ENCODE measurements around the gene CPA2.

Gene CPA2

DNA sequence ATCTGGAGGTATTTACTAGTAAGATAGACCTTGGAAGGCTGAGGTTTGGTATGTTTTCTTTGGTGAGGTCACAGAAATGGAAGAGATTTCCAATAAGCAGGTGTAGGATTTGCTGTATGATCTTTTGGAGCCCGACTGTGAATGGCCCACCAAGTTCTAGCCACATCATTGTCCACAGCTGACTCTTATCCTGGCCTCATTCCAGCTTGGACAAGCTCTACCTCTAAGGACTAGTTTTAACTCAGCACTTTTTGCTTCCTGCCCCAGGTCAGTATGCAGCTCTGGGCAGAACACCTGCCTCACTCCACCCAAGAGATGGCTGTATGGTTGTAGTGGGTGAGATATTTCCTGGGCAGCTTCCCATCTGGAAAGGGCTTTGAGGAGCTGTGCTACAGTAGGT lies 20.2 kb downstream of the CPA2 start:
- TF ChIP-seq, protein P1, sequence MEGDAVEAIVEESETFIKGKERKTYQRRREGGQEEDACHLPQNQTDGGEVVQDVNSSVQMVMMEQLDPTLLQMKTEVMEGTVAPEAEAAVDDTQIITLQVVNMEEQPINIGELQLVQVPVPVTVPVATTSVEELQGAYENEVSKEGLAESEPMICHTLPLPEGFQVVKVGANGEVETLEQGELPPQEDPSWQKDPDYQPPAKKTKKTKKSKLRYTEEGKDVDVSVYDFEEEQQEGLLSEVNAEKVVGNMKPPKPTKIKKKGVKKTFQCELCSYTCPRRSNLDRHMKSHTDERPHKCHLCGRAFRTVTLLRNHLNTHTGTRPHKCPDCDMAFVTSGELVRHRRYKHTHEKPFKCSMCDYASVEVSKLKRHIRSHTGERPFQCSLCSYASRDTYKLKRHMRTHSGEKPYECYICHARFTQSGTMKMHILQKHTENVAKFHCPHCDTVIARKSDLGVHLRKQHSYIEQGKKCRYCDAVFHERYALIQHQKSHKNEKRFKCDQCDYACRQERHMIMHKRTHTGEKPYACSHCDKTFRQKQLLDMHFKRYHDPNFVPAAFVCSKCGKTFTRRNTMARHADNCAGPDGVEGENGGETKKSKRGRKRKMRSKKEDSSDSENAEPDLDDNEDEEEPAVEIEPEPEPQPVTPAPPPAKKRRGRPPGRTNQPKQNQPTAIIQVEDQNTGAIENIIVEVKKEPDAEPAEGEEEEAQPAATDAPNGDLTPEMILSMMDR (IDR thresholded peaks at IDR 0.05; ENCODE audit: low read depth, low read length, missing control alignments), result no peak

DNA sequence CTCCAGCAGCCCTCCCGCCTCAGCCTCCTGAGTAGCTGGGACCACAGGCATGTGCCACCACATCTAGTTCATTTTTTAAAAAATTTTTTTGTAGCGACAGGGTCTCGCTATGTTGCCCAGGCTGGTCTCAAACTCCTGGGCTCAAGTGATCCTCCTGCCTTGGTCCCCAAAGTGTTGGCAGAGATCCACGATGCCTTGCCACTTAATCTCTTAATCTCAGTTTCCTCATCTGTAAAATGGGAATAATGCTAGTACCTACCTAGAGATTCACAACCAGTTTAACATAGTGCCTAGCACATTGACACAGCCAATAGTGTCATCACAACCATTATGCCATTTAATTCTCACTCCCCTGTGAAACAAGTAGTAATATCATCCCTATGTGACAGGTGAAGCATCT lies 21.5 kb downstream of the CPA2 start:
- no peak overlapping the region for H3K4me3 ChIP-seq (ENCODE audit: low read depth, low read length)
- TF ChIP-seq, protein P1 (IDR thresholded peaks at IDR 0.05; ENCODE audit: low read depth, low read length, missing control alignments), result no peak
- DNase-seq (ENCODE audit: low read depth), result no peak

More for the DNA sequence above, 20.2 kb downstream of the CPA2 start:
- H3K4me3 ChIP-seq (ENCODE audit: low read depth, low read length), result no peak overlapping the region
- no peak for DNase-seq (ENCODE audit: low read depth)

DNA sequence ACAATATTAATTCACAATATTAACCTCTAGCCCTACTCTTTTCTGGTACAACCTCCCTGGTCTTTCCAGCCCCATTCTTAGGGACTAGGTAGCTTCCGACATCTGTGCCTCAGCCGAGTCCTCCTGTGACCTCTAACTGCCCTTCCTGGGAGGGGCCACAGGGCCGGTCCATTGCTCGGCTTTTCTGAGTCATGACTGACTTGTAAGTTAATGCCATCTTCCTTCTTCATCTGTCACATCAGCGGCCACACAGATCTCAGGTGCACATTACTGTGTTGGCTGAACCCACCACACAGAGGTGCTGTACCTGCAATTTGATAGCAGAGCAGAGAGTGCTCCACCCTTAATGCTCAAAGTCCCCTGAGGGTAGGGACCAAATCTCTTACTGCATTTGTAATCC lies 22.2 kb downstream of the CPA2 start:
- no peak for DNase-seq (ENCODE audit: low read depth)
- TF ChIP-seq, protein P1 (IDR thresholded peaks at IDR 0.05; ENCODE audit: low read depth, low read length, missing control alignments), result no peak
- H3K4me3 ChIP-seq (ENCODE audit: low read depth, low read length), result no peak overlapping the region

DNA sequence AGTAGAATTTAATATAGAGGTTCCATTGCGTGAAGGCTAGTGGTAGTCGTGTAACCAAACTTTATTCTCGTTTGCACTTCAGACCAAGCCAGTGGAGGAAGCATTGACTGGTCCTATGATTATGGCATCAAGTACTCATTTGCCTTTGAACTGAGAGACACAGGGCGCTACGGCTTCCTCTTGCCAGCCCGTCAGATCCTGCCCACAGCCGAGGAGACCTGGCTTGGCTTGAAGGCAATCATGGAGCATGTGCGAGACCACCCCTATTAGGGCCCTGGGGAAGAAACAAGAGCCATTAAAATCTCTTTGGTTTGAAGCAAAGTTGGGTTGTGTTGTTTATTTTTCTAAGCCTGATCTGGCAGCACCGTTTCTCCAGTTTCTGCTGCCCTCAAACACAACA lies 22.8 kb downstream of the CPA2 start:
- DNase-seq (ENCODE audit: low read depth), result no peak
- H3K4me3 ChIP-seq (ENCODE audit: low read depth, low read length), result no peak overlapping the region
- TF ChIP-seq, protein P1 (IDR thresholded peaks at IDR 0.05; ENCODE audit: low read depth, low read length, missing control alignments), result no peak

DNA sequence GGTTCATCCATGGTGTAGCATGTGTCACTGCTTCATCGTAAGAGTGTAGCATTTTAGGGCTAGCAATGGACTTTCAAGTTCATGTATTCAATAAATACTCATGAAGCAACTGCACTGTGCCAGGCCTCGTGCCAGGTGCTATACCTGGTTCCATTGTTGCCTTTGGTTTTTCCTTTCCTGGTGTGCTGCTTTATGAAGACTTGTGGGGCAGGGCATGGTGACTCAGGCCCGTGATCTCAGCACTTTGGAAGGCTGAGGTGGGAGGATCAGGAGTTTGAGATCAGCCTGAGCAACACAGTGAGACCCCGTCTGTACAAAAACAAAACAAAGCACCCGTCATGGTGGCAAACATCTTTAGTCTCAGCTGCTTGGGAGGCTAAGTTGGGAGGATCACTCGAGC lies 24.1 kb downstream of the CPA2 start:
- no peak overlapping the region for H3K4me3 ChIP-seq (ENCODE audit: low read depth, low read length)
- DNase-seq (ENCODE audit: low read depth), result no peak
- TF ChIP-seq, protein P1 (IDR thresholded peaks at IDR 0.05; ENCODE audit: low read depth, low read length, missing control alignments), result no peak

DNA sequence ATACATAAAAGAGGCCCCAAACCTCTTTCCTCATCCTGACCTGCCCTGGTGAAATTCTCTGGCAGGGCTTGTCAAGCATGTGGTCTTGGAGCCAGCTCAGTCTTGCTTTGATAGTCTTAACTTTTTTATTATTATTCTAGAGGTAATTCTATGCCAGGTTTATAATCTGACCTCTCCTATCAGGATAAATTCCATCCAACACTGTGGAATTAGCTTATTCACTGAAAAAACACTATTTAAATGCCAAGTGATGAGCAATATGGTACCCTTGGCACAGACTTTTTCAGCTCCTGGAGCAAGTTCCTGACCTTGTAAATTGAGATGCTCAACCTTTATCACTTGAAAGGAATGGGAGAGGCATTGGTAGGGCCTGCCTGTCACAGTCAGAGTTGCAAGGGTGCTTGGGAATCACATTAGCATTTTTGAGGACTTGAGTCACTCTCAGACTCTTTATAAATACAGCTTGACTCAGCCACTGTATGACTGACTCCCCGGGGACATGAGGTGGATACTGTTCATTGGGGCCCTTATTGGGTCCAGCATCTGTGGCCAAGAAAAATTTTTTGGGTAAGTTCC lies 26.1 kb downstream of the CPA2 start, which contains the start of gene CPA4:
CPA4 (plus strand) TSS at position 480 of the 576 bp plus-strand sequence; CDS start at position 500, 20 bp downstream.
- TF ChIP-seq, protein P1 (IDR thresholded peaks at IDR 0.05; ENCODE audit: low read depth, low read length, missing control alignments), result no peak
- no peak within 1 kb of the TSS for H3K4me3 ChIP-seq (ENCODE audit: low read depth, low read length)
- no peak for DNase-seq (ENCODE audit: low read depth)

DNA sequence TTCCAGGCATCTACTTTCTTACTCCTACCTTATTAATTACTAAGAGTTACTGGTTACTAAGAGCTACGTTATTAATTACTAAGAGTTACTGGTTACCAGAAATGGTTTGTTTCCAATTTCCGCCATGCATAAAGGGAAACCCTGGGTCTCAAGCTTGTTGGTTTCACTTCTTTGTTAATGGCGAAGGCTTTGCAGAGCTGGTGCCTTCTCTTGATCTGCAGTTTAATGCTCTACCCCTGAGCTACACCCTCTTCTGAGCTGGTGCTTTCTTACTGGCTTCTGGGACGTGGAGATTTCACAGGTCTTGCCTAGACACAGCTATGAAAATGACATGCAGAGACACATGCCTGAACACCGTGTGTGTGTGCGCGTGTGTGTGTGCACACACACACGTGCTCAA lies 26.9 kb downstream of the CPA2 start:
- DNase-seq (ENCODE audit: low read depth), result peak; percentile 22

More for the DNA sequence above, 26.9 kb downstream of the CPA2 start:
- H3K4me3 ChIP-seq (ENCODE audit: low read depth, low read length), result no peak overlapping the region
- TF ChIP-seq, protein P1 (IDR thresholded peaks at IDR 0.05; ENCODE audit: low read depth, low read length, missing control alignments), result no peak
